HuH-7 (cell line): ENCODE results near the gene NHERF2.

Experiments used
- DNase-seq: peaks from one replicate; pipeline ENCODE4 v3.0.0; 2011; ENCODE audit warnings: low spot score

NHERF2 gene

DNA sequence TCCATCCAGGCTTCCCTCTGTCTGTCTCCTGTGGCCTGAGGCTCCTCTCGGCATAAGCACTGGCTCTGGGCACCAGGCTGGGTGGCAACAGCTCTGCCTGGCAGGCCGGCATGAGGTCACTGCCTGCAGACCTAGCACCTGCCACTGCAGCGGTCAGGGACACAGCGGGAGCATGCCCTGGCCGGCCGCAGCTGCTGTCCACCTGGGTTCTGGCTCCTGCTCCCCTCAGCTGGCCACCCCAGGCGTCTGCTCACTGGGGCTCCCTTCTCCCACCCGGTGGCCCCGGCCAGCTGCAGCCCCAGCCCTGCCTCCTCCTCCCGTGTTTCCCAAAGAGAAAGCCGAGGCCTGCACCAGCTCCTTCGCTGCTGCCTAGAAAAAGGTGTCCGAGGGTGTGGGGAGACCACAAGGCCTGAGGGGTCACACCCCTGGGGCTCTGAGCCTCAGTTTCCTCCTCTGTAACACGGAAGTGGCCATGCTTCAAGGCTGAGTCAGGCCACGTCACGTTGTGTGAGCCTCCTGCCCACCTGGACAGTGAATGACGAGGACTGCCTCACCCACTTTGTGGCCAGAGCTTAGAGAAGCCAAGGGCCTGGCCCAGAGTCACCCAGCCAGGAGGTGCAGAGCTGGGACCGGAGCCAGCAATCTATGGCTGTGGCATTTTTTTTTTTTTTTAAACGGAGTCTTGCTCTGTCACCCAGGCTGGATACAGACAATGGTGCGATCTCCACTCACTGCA lies 14.3 kb downstream of the NHERF2 start:
- DNase-seq, result no peak

DNA sequence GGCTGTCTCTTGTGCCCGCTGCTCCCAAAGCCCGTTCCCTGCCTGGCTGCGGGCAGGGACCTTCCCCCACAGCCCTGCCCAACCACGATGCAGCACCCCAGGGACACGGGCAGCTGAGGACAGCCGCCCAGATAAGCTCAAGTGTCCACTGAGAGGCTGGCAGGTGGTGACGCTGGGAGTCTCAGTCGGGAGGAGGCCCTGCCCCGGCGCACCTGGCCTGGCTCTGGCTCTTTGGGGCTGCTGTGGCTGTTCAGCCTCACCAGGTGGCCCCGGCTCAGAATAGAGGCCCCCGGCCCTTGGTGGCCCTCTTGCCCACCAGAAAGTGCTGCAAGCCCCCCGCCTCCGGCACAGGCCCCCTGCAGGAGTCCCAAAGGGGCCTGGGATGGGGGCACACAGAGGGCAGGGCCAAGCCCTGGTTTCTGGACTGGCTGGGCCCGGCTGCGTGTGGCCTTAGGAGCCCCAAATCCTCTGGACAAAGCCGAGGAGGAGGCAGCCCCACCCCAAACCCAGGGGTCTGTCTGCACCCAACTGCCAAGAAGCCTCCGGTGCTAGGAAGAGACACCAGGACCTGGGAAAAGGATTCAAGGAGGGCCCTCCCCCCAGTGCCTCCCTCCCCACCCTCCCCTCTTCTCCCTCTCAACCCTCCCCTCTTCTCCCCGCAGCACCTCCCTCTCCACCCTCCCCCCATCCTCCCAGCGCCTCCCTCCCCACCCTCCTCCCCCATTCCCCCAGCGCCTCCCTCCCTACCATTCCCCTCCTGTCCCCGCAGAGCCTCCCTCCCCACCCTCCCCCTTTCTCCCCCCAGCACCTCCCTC lies 15.7 kb downstream of the NHERF2 start:
- no peak for DNase-seq

DNA sequence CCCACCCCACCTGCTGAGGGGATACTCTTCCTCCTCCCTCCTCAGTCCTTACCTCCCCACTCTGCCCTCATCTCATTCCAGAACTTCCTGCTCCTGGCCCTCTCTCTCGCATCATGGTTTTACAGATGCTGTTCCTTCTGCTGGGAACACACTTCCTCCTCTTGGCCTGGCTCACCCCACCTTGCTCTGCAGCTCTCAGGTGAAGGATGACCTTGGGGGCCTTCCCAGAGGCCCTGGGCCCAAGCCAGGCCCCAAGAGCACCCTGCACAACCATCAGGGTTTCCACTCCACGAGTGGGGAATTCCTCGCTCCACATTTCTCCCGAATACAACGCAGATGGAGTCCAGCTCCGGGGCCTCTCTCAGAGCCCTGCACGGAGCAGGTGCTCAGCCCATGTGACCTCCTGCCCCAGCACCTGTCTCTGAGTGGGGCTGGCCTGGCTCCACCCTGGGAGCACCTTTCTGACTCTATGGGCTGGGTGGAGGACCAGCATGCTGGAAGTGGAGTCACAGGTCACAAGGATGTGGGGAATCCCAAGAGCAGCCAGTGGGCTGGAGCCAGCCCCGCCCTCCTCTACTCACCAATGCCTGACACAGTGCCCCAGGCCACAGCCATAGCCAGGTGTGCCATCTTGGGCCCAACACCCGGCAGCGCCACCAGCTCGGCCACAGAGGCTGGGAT lies 16.4 kb downstream of the NHERF2 start:
- no peak for DNase-seq

DNA sequence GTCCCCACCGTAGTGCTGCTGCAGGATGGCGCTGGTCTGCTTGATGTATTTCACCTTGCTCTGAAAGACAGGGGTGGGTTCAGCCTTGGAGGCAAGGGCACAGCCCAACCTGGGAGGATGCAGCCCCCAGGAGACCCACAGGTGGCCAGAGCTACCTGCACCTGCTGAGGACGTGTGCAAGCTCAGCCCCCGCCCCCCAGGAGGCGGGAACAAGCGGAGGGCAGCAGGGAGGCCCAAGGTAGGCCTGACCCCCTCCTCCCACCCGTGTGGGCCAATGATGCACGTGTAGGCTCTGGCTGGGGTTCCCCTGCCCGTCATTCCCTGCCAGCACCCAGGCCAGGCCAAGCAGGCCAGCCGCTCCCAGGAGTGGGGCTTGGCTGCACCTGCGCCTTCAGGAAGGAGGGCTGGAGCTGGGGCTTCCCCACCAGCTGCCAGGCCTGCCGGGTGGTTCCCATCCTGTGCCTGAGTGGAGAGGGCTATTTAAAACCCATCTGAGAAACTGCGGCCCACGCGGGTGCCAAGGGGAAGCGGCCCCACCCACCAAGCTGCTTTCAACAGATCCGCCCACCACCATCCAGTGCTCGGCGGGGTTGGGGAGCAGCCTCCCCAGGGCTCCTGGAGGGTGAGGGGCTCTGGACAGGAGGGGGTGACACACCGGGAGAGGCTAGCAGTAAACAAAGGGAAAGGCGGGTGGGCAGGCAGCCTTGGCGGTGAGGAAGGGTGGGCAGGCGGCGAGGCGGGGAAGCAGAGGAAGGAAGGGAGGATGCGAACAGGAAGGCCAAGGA lies 17.2 kb downstream of the NHERF2 start:
- no peak for DNase-seq

DNA sequence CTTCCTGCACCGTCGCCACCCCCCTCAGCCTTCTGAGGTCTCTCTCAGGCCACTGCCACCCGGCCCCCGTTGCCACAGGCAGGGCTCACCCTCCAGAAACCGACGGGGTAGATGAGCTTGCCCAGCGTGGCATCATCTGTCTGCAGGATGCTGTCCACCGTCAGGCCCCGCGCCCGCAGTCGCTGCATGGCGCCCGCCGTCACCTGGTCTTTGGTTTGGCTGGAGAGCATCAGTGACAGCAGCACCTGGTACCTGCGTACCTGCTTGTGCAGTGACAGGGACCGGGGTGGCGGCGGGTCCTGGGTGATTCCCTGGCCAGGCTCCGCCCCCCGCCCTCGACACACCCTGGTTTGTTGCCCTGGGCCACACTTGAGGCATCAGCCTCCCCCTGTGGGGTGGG lies 17.8 kb downstream of the NHERF2 start:
- DNase-seq, result no peak

DNA sequence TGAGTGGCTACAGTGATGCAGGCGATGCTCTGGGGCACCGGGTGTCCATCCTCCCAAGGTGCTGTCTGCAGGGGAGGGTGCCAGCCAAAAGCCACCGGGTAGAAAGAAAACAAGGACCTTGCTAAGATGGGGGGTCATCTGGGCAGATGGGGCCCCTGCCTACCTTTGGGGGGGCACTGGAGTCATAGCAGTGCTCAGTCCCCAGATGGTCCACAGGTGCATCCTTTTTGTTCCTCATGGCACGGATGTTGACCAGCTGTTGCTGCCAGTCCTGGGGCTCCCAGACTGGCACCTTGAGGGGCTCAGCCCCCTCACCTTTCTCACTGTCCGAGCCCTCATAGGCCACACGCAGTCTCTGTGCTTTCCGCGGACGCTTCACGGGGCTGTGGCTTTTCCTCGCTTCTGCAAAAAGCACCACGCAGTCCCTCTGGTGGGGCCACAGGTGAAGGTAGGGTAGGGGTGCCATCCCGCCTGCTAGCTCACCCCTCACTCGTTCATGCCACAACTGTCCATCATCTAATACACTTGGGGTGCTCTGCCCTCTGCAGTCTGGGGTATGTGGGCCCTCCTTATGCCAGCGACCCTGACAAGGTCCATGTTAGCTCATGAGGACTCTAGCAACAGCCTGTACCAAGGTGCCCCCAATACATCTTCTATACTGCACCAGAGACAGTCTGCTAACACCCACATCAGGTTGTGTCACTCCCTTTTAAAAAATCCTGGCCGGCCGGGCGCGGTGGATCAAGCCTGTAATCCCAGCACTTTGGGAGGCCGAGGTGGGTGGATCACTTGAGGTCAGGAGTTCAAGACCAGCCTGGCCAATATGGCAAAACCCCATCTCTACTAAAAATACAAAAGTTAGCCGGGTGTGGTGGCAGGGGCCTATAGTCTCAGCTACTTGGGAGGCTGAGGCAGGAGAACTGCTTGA lies 19.5 kb downstream of the NHERF2 start:
- no peak for DNase-seq

DNA sequence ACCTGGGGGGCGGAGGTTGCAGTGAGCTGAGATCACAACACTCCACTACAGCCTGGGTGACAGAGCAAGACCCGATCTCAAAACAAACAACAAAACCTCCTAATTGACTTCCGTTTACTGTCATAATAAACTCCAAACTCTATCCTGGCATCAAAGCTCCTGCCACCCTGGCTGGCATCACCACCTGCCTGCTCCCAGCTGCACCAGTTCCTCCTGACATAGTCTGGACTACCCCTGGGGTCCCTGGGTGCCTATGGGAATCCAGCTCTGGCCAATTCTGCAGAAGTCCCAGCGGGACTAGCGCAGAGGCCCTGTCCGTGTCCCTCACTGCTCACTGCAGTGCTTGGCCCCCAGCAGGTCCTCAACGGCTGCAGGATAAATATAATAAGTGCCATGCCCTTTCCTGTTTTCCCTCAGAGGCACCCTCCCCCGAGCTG lies 20.2 kb downstream of the NHERF2 start:
- no peak for DNase-seq

DNA sequence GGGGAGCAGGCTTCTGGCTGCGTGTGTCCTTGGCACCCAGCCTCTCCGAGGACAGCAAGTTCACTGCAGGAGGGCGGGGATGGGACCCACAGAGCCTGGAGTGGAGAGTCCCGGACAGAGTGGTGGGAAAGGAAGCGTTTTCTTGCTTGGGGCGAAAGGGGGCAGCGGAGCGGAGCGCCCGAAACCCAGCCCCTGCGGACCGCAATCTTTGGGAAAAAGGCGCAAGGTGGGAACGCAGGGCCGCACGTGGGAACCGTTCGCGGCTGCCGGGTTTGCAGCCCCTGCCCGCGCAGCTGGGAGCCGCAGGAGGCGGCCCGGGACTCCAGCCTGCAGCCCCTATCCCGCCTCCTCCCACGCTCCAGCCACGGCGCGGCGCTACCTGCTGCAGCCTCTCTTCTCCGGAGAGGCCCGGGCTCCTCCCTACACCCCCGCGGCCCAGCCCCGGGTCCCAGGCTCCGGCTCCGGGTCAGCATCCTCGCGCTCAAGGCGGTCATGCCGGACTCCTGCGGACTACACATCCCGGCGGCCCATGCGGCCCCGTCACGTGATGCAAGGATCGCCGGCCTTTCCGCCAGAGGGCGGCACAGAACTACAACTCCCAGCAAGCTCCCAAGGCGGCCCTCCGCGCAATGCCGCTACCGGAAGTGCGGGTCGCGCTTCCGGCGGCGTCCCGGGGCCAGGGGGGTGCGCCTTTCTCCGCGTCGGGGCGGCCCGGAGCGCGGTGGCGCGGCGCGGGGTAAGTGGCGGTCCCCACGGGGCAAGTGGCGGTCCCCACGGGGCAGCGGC lies 20.8 kb downstream of the NHERF2 start, which contains the start of the genes NTHL1 and TSC2:
TSS of gene NTHL1 (minus strand) at position 505 of the 786 bp plus-strand sequence. CDS start at position 494, 11 bp downstream.
TSS of gene TSC2 (plus strand) at position 656 of the 786 bp plus-strand sequence. CDS start 631 bp downstream, outside the sequence.
- DNase-seq, result peak; percentile 96

DNA sequence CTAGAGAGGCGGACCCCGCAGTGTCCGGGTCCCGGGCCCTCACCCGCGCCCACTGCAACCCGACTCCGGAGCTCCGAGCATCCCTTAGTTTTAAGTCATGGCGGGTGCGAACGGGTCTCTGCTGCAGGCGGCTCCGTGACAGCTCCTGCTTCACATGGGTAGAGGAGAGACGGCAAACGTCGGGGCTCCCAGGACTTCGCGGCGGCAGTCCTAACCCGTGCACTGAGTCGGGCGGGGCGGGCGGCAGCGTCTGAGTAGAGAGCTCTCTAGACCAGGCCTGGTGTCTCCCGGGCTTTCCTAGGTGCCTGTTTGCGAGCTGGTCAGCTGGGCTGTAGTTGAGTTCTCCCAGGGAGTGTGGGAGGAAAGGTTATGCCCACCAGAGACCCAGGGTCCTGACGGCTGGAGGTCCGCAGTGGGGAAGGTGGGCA lies 21.4 kb downstream of the NHERF2 start:
- DNase-seq, result no peak

DNA sequence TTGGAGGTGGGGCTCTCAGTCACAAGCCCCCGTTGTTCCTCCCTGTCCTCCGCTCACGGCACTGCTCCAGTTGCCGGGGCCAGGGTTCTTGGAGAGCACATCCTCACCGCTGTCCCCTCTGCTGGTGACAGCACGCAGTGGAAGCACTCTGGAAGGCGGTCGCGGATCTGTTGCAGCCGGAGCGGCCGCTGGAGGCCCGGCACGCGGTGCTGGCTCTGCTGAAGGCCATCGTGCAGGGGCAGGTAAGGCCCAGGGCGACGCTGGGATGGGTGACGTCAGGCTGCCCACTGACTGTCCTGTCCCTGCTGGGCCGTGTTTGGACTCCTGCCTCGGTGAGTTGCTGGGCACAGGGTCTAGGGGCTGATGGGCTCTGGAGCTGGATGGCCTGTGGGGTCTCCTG lies 26.5 kb downstream of the NHERF2 start:
- no peak for DNase-seq

DNA sequence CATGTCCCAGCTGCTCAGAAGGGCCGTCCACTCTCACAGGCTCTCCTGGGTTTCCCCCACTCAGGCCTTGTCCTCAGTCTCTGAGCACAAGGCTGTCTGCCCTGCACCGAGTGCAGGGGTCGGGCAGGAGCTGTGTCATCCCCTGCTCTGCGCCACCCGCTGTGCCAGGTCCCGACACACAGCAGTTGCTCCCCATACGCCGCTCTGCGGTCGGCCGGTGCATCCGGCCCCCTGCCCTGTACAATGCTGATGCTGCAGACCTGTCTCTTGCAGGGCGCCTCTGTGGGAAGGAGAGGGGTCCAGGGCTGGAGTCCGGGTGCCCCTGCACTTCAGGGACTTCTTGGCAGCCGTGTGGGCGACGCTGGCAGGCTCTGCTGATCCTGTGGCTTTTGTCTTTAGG lies 27.2 kb downstream of the NHERF2 start:
- DNase-seq, result no peak

DNA sequence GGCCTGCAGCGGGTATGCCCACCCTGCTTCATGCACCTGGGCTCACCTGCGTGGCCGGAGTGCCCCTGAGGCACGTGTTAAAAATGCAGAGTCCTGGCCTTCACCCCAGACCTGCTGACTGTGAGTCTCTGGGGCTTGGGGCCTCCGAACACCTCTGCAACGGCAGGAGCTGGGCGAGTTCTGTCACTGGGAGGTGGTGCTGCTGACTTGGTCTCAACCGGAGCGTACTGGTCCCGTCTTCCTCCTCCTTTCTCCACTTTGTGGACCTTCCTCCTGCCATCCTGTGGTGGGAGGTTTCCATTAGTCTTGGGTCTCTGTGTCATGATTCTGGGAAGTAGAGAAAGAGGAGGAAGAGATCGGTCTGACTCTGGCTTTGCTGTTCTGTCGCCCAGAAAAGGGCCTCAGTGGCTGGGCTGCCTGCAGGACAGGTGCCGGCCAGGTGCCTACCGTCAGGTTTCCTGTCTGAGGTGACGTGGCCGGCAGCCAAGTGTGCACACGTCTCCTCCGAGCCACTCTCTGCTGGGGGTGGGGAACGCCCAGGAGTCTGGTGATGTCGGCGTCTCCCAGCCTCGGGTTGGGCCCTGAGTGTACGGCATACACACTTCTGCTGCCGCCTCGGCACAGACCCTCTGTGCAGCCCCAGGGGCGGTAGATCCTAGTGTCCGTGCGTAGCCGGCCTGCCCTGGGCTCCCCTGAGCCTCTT lies 28.0 kb downstream of the NHERF2 start:
- no peak for DNase-seq

DNA sequence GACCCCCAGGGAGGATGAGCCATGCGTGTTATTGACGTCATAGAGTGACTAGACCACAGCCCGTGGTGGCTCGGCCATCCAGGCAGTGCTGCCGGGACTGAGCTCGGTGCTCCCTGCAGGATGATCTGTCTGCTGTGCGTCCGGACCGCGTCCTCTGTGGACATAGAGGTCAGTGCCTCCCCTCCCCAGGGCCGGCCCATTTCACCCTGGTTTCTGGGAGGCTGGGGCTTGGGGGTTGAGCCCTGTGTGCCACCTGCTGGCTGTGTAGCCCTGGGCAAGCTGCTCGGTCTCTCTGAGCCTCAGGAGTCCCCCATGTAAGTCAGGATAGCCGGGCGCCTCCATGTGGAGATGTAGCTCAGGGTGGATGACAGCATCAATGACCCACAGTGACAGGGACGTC lies 29.4 kb downstream of the NHERF2 start:
- DNase-seq, result peak; percentile 43

DNA sequence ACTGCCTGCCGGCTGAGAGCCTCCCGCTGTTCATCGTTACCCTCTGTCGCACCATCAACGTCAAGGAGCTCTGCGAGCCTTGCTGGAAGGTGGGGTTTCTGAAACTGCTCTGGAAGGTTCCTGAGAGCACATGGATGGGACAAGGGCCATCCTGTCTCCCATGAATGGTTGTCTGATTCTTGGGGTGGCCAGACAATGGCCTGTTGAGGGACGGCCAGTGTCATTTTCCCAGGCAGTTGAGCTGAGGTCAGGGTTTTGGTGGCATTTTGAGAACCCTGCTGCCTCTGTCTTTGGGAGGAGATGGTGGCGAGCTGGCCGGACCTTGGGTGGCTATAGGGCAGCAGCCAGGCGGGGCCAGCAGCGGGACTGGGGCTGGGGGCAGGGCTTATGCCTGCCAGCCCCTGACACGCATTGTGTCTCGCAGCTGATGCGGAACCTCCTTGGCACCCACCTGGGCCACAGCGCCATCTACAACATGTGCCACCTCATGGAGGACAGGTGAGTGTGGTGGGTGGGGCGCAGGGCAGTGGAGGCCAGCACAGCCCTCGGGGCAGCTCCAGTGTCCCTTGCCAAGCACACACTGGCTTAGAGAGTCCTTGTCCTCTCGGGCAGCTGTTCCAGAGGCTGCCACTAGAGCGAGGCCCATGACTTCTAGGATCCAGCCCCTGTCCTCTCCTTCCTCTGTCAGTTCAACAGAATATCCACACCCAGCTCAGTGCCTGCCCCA lies 30.1 kb downstream of the NHERF2 start:
- DNase-seq, result peak; percentile 46

DNA sequence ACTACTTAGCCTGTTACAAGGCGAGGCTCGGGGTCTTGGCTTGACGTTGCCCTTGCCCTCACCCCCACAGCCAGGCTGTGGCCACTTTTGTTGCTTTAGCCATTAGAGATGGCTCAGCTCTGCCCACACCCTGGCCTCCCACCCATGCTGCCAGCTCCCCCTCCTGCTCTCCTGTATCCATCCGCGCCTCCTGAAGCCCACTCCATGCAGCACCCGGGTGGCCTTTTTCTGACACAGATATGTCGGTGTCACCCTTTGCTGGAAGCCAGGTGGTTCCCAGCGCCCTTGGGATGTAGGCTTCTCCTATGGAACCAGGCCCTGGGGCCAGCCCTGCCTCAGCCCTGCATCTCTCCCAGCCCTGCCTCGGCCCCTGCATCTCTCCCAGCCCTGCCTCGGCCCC lies 30.7 kb downstream of the NHERF2 start:
- DNase-seq, result no peak

DNA sequence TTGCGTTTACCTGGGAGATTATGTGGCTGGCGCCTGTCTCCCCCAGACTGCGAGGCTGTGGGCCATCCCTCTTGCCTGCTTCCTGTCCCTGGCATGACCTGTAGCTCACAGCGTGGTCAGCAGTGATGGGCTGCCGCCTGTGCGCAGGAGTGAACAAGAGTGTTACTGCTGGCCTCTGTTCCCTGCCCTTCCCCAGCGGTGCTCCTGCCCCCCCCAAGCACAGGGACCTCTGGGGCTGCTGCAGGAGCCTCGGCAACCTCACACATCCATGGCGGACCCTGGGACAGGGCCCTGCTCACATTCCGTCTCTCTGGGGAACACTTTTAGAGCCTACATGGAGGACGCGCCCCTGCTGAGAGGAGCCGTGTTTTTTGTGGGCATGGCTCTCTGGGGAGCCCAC lies 31.7 kb downstream of the NHERF2 start:
- DNase-seq, result no peak

DNA sequence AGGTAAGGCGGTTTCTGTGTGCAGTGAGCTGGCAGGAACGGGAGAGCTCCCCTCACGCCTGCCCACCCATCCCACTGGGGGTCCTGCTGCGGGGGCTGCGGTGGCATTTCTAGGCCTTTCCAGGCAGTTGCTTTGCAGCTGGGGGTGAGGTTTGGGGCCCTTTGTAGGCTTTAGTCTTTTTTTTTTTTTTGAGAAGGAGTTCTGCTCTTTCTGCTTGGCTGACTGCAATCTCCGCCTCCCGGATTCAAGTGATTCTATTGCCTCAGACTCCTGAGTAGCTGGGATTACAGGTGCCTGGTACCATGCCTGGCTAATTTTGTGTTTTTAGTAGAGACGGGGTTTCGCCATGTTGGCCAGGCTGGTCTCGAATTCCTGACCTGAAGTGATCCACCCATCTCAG lies 32.2 kb downstream of the NHERF2 start:
- no peak for DNase-seq

DNA sequence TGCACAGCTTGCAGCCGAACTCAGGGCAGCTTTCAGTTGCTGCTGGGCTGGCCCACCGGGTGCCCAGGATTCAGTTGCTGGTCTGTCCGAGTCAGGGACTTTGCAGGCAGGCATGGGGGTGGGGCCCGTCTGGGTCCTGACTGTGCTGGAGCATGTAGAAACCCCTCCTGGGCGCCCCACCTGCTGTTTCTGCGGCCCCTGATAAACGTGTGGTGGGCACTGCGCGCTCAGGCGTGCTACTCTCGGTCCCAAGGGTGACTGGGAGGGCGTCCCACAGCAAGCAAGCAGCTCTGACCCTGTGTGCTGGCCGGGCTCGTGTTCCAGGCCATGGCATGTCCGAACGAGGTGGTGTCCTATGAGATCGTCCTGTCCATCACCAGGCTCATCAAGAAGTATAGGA lies 33.6 kb downstream of the NHERF2 start:
- DNase-seq, result no peak

DNA sequence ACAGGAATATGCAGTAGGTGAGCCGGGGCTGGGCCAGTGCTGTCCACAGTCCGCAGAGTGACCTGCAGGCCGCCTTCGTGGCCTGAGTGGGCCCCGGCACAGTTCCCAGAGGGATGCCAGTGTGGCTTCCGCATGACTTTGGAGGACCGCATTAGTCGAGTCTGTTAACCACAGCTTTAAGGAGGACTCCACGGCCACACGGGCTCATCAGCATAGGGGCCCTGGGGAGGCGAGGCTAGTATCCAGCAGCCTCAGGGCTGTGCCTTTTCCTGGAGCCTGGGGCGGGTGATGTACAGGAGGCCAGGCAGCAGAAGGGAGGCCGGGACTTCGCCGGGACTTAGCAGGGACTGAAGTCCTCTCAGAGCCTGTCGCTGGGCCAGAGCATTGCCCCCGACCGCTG lies 34.3 kb downstream of the NHERF2 start:
- DNase-seq, result no peak
